Spleen (tissue), 3 donors: Measurements from ENCODE around the gene PWWP3B.

Experiments used
- POLR2A ChIP-seq, 3 donors: fragments of 450-650 bp; IDR thresholded peaks; one replicate each; pipeline ENCODE4 v1.5.1; 2017; ENCODE audit warnings: antibody characterized with exemption in 3 of 3, mild to moderate bottlenecking in 1 of 3
- POLR2AphosphoS5 ChIP-seq, 3 donors: sonication (generic); formaldehyde crosslinking; IDR thresholded peaks; one replicate each; pipeline ENCODE4 v1.5.1; 2017; ENCODE audit warnings: antibody characterized with exemption in 3 of 3

DNA sequence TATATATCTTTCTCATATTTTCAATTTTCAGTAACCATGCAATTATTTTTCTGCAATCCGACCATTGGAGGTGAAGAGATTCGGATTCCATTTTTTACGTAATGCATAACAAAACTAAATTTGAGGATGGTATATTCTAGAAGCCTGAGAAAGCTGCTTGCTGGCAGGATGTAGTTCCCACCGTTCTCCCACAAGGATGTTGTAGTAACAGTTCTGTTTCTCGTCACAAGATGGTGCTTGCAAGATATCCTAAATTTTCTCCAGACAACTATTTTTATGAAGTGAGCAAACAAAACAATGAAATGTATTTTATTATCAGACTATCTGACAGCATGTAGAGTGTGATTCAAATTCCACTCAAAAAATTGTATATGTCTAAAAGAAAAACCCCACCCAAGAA, 10.7 kb downstream of the PWWP3B start:
- no peak for TF ChIP-seq POLR2AphosphoS5 (IDR thresholded peaks at IDR 0.05)
- no peak for TF ChIP-seq POLR2A (IDR thresholded peaks at IDR 0.05)
